GM12878 (cell line): Measurements from ENCODE around the gene HPS5. TPM values are rescaled to one million over a fixed set of nuclear protein-coding genes. Genes with fewer than 3 reads are reported as not detected.

ENCODE experiments used
- ATAC-seq: fragments of 200-7000 bp; cut with Tn5 transposase; 3 replicates; pipeline ENCODE4 v1.9.1; 2020; ENCODE audit warnings: mild to moderate bottlenecking, moderate library complexity
- BruUV-seq: library from RNA; stranded (reverse); fragments of 400-500 nt; replicated peaks from 2 replicates; lab custom pipeline; 2021; lab: Mats Ljungman, UMichigan
- CTCF ChIA-PET: fragments of 300-600 bp; sonication (Branson Sonifier 250); formaldehyde crosslinking; extraction: SDS; loops from one replicate; lab custom pipeline; 2021; ENCODE audit warnings: inconsistent platforms; lab: Yijun Ruan, JAX
- POLR2A ChIA-PET: fragments of 350-600 bp; formaldehyde crosslinking; extraction: SDS; loops from one replicate; lab custom pipeline; 2021; ENCODE audit warnings: inconsistent platforms; lab: Charles Lee
- RAD21 ChIA-PET: fragments of 300-600 bp; sonication (Branson Sonifier 250); formaldehyde crosslinking; loops from one replicate; lab custom pipeline; 2023; ENCODE audit warnings: antibody characterized with exemption; ENCODE audit not compliant: unreplicated experiment; lab: Charles Lee
- SMC1A ChIA-PET: fragments of 300-600 bp; sonication (Branson Sonifier 250); formaldehyde crosslinking; loops from one replicate; lab custom pipeline; 2023; ENCODE audit not compliant: unreplicated experiment, uncharacterized antibody; lab: Charles Lee
- DNase-seq: peaks from one replicate; pipeline ENCODE4 v3.0.0-alpha.2; 2011; ENCODE audit warnings: low read depth, low spot score
- FAIRE-seq: peaks from 3 replicates; lab custom pipeline; 2011; peaks lifted over from hg19 to GRCh38; lab: Jason Lieb, UNC
- H2AFZ ChIP-seq: 2 replicates; pipeline ENCODE4 v1.6.0; 2011; ENCODE audit warnings: low read depth, low read length, control low read depth; ENCODE audit not compliant: control insufficient read depth
- H3K27ac ChIP-seq: 2 replicates; pipeline ENCODE4 v1.5.1; 2011; ENCODE audit warnings: control low read depth; ENCODE audit not compliant: control insufficient read depth, insufficient read depth
- H3K27me3 ChIP-seq, 2 experiments: replicated peaks in 1 of 2; 2 replicates each; pipeline versions ENCODE4 v1.6.0 to v1.6.1; 2011; ENCODE audit warnings: low read length in 1 of 2; ENCODE audit not compliant: control insufficient read depth in 2 of 2, insufficient read depth in 2 of 2
- H3K36me3 ChIP-seq, 2 experiments: 2 replicates each; pipeline ENCODE4 v1.5.1; 2011; ENCODE audit warnings: low read length in 1 of 2; ENCODE audit not compliant: control insufficient read depth in 2 of 2, insufficient read depth in 2 of 2
- H3K4me1 ChIP-seq: 2 replicates; pipeline ENCODE4 v1.6.1; 2011; ENCODE audit warnings: mild to moderate bottlenecking, low read length, moderate library complexity, mixed read lengths; ENCODE audit not compliant: control insufficient read depth, insufficient read depth
- H3K4me2 ChIP-seq: 2 replicates; pipeline ENCODE4 v1.6.0; 2011; ENCODE audit warnings: control low read depth; ENCODE audit not compliant: control insufficient read depth, insufficient read depth
- H3K4me3 ChIP-seq: fragments of 200-600 bp; sonication (generic); 2 replicates; pipeline ENCODE4 v1.5.1; 2016
- H3K79me2 ChIP-seq: 2 replicates; pipeline ENCODE4 v1.6.0; 2011; ENCODE audit warnings: low read length; ENCODE audit not compliant: control insufficient read depth, insufficient read depth
- H3K9ac ChIP-seq: 2 replicates; pipeline ENCODE4 v1.8.0; 2011; ENCODE audit warnings: low read length, control low read depth, mixed read lengths; ENCODE audit not compliant: control insufficient read depth, insufficient read depth
- H3K9me3 ChIP-seq: replicated peaks from 3 replicates; pipeline ENCODE4 v1.5.1; 2011; ENCODE audit warnings: mild to moderate bottlenecking, low read length; ENCODE audit not compliant: control insufficient read depth, insufficient read depth
- H4K20me1 ChIP-seq: 2 replicates; pipeline ENCODE4 v1.6.0; 2011; ENCODE audit not compliant: control insufficient read depth, insufficient read depth
- BCL11A ChIP-seq: IDR thresholded peaks from 2 replicates; pipeline ENCODE4 v1.6.1; 2011; ENCODE audit warnings: low read depth, low read length
- BHLHE40 ChIP-seq, 2 experiments: fragments of 450-650 bp in 1 of 2; IDR thresholded peaks; 2 replicates each; pipeline ENCODE4 v1.6.1; 2011 to 2017; ENCODE audit warnings: low read depth in 2 of 2, borderline replicate concordance in 1 of 2, improper control_type of control experiment in 1 of 2, low read length in 1 of 2, mild to moderate bottlenecking in 1 of 2
- CHD4 ChIP-seq: fragments of 200-600 bp; sonication (generic); IDR thresholded peaks from 2 replicates; pipeline ENCODE4 v1.6.1; 2016; ENCODE audit warnings: mild to moderate bottlenecking
- DPF2 ChIP-seq: fragments of 450-650 bp; IDR thresholded peaks from 2 replicates; pipeline ENCODE4 v1.6.1; 2017; ENCODE audit warnings: mild to moderate bottlenecking
- EED ChIP-seq: sonication (generic); IDR thresholded peaks from 2 replicates; pipeline ENCODE4 v1.6.1; 2016; ENCODE audit warnings: antibody characterized with exemption, low read depth
- ETV6 ChIP-seq, 2 experiments: fragments of 450-650 bp in 1 of 2; IDR thresholded peaks in 1 of 2; conservative IDR thresholded peaks in 1 of 2; 2 replicates each; pipeline ENCODE4 v1.6.1; 2014; ENCODE audit warnings: antibody characterized with exemption in 1 of 2, borderline replicate concordance in 1 of 2, low read depth in 1 of 2, mild to moderate bottlenecking in 1 of 2, moderate library complexity in 1 of 2
- FOXM1 ChIP-seq: IDR thresholded peaks from 2 replicates; pipeline ENCODE4 v1.6.1; 2012; ENCODE audit warnings: low read depth, mild to moderate bottlenecking, inconsistent platforms, low read length, moderate library complexity
- GABPA ChIP-seq: IDR thresholded peaks from 2 replicates; pipeline ENCODE4 v1.6.1; 2014; ENCODE audit warnings: antibody characterized with exemption, low read depth, mild to moderate bottlenecking, inconsistent platforms
- HDAC2 ChIP-seq: fragments of 200-600 bp; sonication (generic); IDR thresholded peaks from 2 replicates; pipeline ENCODE4 v1.6.1; 2017
- IKZF1 ChIP-seq: fragments of 450-650 bp; conservative IDR thresholded peaks from 2 replicates; pipeline ENCODE4 v1.6.1; 2017; ENCODE audit warnings: antibody characterized with exemption, mild to moderate bottlenecking
- IKZF2 ChIP-seq, 2 experiments: fragments of 450-650 bp; IDR thresholded peaks; 2 replicates each; pipeline ENCODE4 v1.6.1; 2017; ENCODE audit warnings: mild to moderate bottlenecking in 2 of 2, moderate library complexity in 2 of 2
- MYC ChIP-seq: IDR thresholded peaks from 2 replicates; pipeline ENCODE4 v1.6.1; 2011; ENCODE audit warnings: mild to moderate bottlenecking, low read length, moderate library complexity, inconsistent platforms; ENCODE audit not compliant: insufficient read depth, insufficient replicate concordance, insufficient read length, severe bottlenecking
- PKNOX1 ChIP-seq: fragments of 450-650 bp; IDR thresholded peaks from 2 replicates; pipeline ENCODE4 v1.6.1; 2016; ENCODE audit warnings: mild to moderate bottlenecking
- PML ChIP-seq: IDR thresholded peaks from 2 replicates; pipeline ENCODE4 v1.6.1; 2012; ENCODE audit warnings: low read length, inconsistent platforms
- POLR2AphosphoS2 ChIP-seq: IDR thresholded peaks from 2 replicates; pipeline ENCODE4 v1.6.1; 2011; ENCODE audit warnings: low read depth, mild to moderate bottlenecking, low read length, improper control_type of control experiment, moderate library complexity
- RCOR1 ChIP-seq: conservative IDR thresholded peaks from 2 replicates; pipeline ENCODE4 v1.6.1; 2012; ENCODE audit warnings: low read depth, low read length, improper control_type of control experiment
- RFX5 ChIP-seq: IDR thresholded peaks from 2 replicates; pipeline ENCODE4 v1.6.1; 2011; ENCODE audit warnings: low read depth, low read length, improper control_type of control experiment
- SMARCA5 ChIP-seq: fragments of 450-650 bp; IDR thresholded peaks from 2 replicates; pipeline ENCODE4 v1.6.1; 2017; ENCODE audit warnings: mild to moderate bottlenecking
- SP1 ChIP-seq: IDR thresholded peaks from one replicate; pipeline ENCODE4 v1.6.1; 2011; ENCODE audit warnings: low read depth, low read length
- SREBF2 ChIP-seq: IDR thresholded peaks from 2 replicates; pipeline ENCODE4 v1.6.1; 2012; ENCODE audit warnings: mild to moderate bottlenecking, low read length
- TCF7 ChIP-seq: IDR thresholded peaks from 2 replicates; pipeline ENCODE4 v1.6.1; 2014; ENCODE audit warnings: antibody characterized with exemption, borderline replicate concordance
- WGBS: methylation state at CpG from one replicate; pipeline ENCODE4 v1.1.6; 2016; ENCODE audit warnings: low lambda C conversion rate; ENCODE audit not compliant: insufficient replicate concordance, insufficient coverage; ENCODE audit errors: missing lambda C conversion rate; 5-methylcytosine and 5-hydroxymethylcytosine counted together
- in situ Hi-C: fragments of 300-500 bp; cut with MboI; formaldehyde crosslinking; loops from 9 replicates; pipeline ENCODE4 v1.14.3; 2018; ENCODE audit warnings: mixed read lengths
- intact Hi-C: fragments of 100-400 bp; cut with micrococcal nuclease; formaldehyde crosslinking; loops from one replicate; pipeline ENCODE4 v1.14.2; 2022; ENCODE audit not compliant: unreplicated experiment
- polyA plus RNA-seq, 11 experiments: library from polyadenylated mRNA; depleted of rRNA in 4 of 11; unstranded in 6 of 11; stranded (reverse) in 5 of 11; fragments of >200 nt; fragmentation: Nextera tagmentation in 4 of 11; fragmentation: Illumina TruSeq in 1 of 11; extraction: Ambion mirVana in 4 of 11; extraction: Trizol in 1 of 11; gene quantifications; 1 replicate in 1 of 11; 2 replicates in 10 of 11; pipeline versions ENCODE4 v1.2.1 to v1.2.3, GENCODE V29; 2011 to 2016; ENCODE audit warnings: inconsistent platforms in 2 of 11, missing spikeins in 2 of 11, low read depth in 1 of 11
- total RNA-seq, 4 experiments: library from RNA; depleted of rRNA in 3 of 4; stranded (reverse); fragments of >200 nt in 3 of 4; fragmentation: Illumina TruSeq in 1 of 4; extraction: Trizol in 1 of 4; gene quantifications; 2 replicates each; pipeline versions ENCODE4 v1.2.1 to v1.2.3, GENCODE V29; 2013 to 2021

The HPS5 gene
- total and polyA plus RNA-seq, 10 of the 15 experiments (the other 5 are each of a cell fraction or from before 2014, with no cell fraction given), result 11.9 to 32.6 (median 23.5) TPM

- ChIA-PET SMC1A (interaction anchor here (0.6 to 1.8 kb wide), 7 partner anchors 11 to 152 kb away, joined by 3 to 13 read pairs (median 3); partner anchors contain the start of gene SAA1), RAD21 (interaction anchor here (0.6 to 1.6 kb wide), 2 partner anchors 16 to 37 kb away, joined by 3 to 9 read pairs; no protein-coding TSS in a partner anchor), CTCF (interaction anchor here (0.6 to 1.8 kb wide), 5 partner anchors 34 to 485 kb away, joined by 3 to 15 read pairs (median 3); no protein-coding TSS in a partner anchor), POLR2A (interaction anchor here (0.6 to 1.0 kb wide), 3 partner anchors 9 to 84 kb away, joined by 3 to 4 read pairs (median 4); no protein-coding TSS in a partner anchor)
- peak; percentile 97 for ATAC-seq
- H2AFZ ChIP-seq, result no peak overlapping the region
- peak overlapping the region; percentile 36 for H3K4me2 ChIP-seq
- peak; percentile 89 for FAIRE-seq
- H3K9me3 ChIP-seq, result no peaks in the 10 kb centered on the region
- 1% methylated on average over 4 of the region's 4 CpGs for WGBS
- H3K9ac ChIP-seq, result no peak overlapping the region
- peaks cover 11% of the 10 kb centered on the region for H3K4me1 ChIP-seq
- H3K4me3 ChIP-seq, result peak overlapping the region; percentile 12; the same call in 1 of the 2 replicates
- H3K27ac ChIP-seq, result peak overlapping the region; percentile 19; the same call in 1 of the 2 replicates
- intact Hi-C loops (loop anchor here (1.0 kb wide), 1 partner anchor 36 kb away; no protein-coding TSS in a partner anchor), in situ Hi-C loops (no loop called here)
- H3K79me2 ChIP-seq, result no peaks in the 10 kb centered on the region
- DNase-seq, result peak; percentile 20
- no peaks in the 10 kb centered on the region for H3K27me3 ChIP-seq
- H4K20me1 ChIP-seq, result no peaks in the 10 kb centered on the region
- BruUV-seq, result no TSS peak
- peaks cover 7 to 34% of the 10 kb centered on the region in 2 experiments for H3K36me3 ChIP-seq
- TF ChIP-seq SMARCA5 (0 out of 2 replicates have a peak, but pooled peaks have one; percentile 45), IKZF1 (peak; percentile 28; the same call in 1 of the 2 replicates), POLR2AphosphoS2 (no peak), DPF2 (peak; percentile 51; the same call in 1 of the 2 replicates), BHLHE40 (IDR thresholded peaks at IDR 0.05; ENCODE audit: borderline replicate concordance in 1 of 2, low read depth in 2 of 2, low read length in 1 of 2) (no peak), FOXM1 (no peak), HDAC2 (no peak), IKZF2 (IDR thresholded peaks at IDR 0.05) (peak; percentile 30 to 56; a peak in 3 of 4 replicates), MYC (no peak), SP1 (no peak), RFX5 (no peak), PML (no peak), BCL11A (no peak), RCOR1 (no peak), GABPA (0 out of 2 replicates have a peak, but pooled peaks have one; percentile 7), ETV6 (conservative IDR thresholded peaks at IDR 0.05 in 1 of 2, IDR thresholded peaks at IDR 0.05 in 1 of 2; ENCODE audit: borderline replicate concordance in 1 of 2, low read depth in 1 of 2) (peak in 1 of 2 experiments; percentile 6; a peak in 1 of 4 replicates), PKNOX1 (peak; percentile 85), EED (peak; percentile 33; the same call in 1 of the 2 replicates), TCF7 (no peak), SREBF2 (no peak), CHD4 (no peak)
Measured at GRCh38 chr11:18280438-18281045, 41.4 kb downstream of the HPS5 start.
